Nephron progenitor cell (in vitro differentiated cells): Measurements from ENCODE around the gene ZNF575.

Experiments
- DNase-seq: peaks from one replicate; pipeline ENCODE4 v3.0.0; 2021
- H3K27ac Mint-ChIP-seq: 2 replicates; pipeline ENCODE4 v1.8.0; 2021; ENCODE audit warnings: mild to moderate bottlenecking, moderate library complexity, mixed read lengths
- H3K27me3 Mint-ChIP-seq: 2 replicates; pipeline ENCODE4 v1.8.0; 2021; ENCODE audit warnings: mild to moderate bottlenecking, low read depth, mixed read lengths; ENCODE audit not compliant: poor library complexity
- H3K36me3 Mint-ChIP-seq: 2 replicates; pipeline ENCODE4 v1.8.0; 2021; ENCODE audit warnings: low read depth, mixed read lengths
- H3K4me1 Mint-ChIP-seq: 2 replicates; pipeline ENCODE4 v1.8.0; 2021; ENCODE audit warnings: mixed read lengths
- H3K4me3 Mint-ChIP-seq: 2 replicates; pipeline ENCODE4 v1.8.0; 2021; ENCODE audit warnings: mild to moderate bottlenecking, moderate library complexity, mixed read lengths
- H3K9me3 Mint-ChIP-seq: 2 replicates; pipeline ENCODE4 v1.8.0; 2021; ENCODE audit warnings: mild to moderate bottlenecking, moderate library complexity, mixed read lengths
- CTCF ChIP-seq: fragments of 200-600 bp; sonication (generic); IDR thresholded peaks from 2 replicates; pipeline ENCODE4 v1.5.0; 2021; ENCODE audit warnings: antibody characterized with exemption

The ZNF575 gene

GRCh38 chr19:43548706-43549105 lies 15.7 kb downstream of the ZNF575 start:
- no peak for TF ChIP-seq CTCF
- H3K27ac Mint-ChIP-seq, result no peak overlapping the region
- H3K9me3 Mint-ChIP-seq, result no peaks in the 10 kb centered on the region
- no peak for DNase-seq
- H3K4me3 Mint-ChIP-seq, result no peak overlapping the region
- H3K27me3 Mint-ChIP-seq, result peaks cover 4% of the 10 kb centered on the region
- H3K36me3 Mint-ChIP-seq, result peaks cover 64% of the 10 kb centered on the region
- H3K4me1 Mint-ChIP-seq, result no peaks in the 10 kb centered on the region

- peak overlapping the region; percentile 34 for H3K27ac Mint-ChIP-seq
- H3K9me3 Mint-ChIP-seq, result no peaks in the 10 kb centered on the region
- DNase-seq, result no peak
- TF ChIP-seq CTCF, result no peak
- peaks cover 4% of the 10 kb centered on the region for H3K27me3 Mint-ChIP-seq
- H3K4me1 Mint-ChIP-seq, result no peaks in the 10 kb centered on the region
- no peak overlapping the region for H3K4me3 Mint-ChIP-seq
- H3K36me3 Mint-ChIP-seq, result peaks cover 63% of the 10 kb centered on the region
These were observed 18.6 kb downstream of the ZNF575 start for GRCh38 chr19:43551399-43552197.

GRCh38 chr19:43552198-43552450 lies 19.1 kb downstream of the ZNF575 start:
- H3K4me3 Mint-ChIP-seq, result no peak overlapping the region
- no peak for DNase-seq
- no peak for TF ChIP-seq CTCF
- H3K9me3 Mint-ChIP-seq, result no peaks in the 10 kb centered on the region
- no peak overlapping the region for H3K27ac Mint-ChIP-seq
- no peaks in the 10 kb centered on the region for H3K4me1 Mint-ChIP-seq
- H3K27me3 Mint-ChIP-seq, result peaks cover 4% of the 10 kb centered on the region
- peaks cover 62% of the 10 kb centered on the region for H3K36me3 Mint-ChIP-seq

- Mint-ChIP-seq H3K4me3 (no peak overlapping the region), H3K27ac (no peak overlapping the region), H3K4me1 (peaks cover 4% of the 10 kb centered on the region), H3K36me3 (peaks cover 60% of the 10 kb centered on the region), H3K27me3 (peaks cover 4% of the 10 kb centered on the region), H3K9me3 (no peaks in the 10 kb centered on the region)
- no peak for DNase-seq
- no peak for TF ChIP-seq CTCF
These were observed 19.6 kb downstream of the ZNF575 start for GRCh38 chr19:43552616-43553015.

- peaks cover 54% of the 10 kb centered on the region for H3K36me3 Mint-ChIP-seq
- H3K4me3 Mint-ChIP-seq, result no peak overlapping the region
- TF ChIP-seq CTCF, result no peak
- H3K4me1 Mint-ChIP-seq, result peaks cover 9% of the 10 kb centered on the region
- H3K9me3 Mint-ChIP-seq, result no peaks in the 10 kb centered on the region
- H3K27me3 Mint-ChIP-seq, result peaks cover 4% of the 10 kb centered on the region
- DNase-seq, result no peak
- H3K27ac Mint-ChIP-seq, result no peak overlapping the region
These were observed 20.7 kb downstream of the ZNF575 start for GRCh38 chr19:43553656-43554055.

- no peak overlapping the region for H3K27ac Mint-ChIP-seq
- no peak overlapping the region for H3K4me3 Mint-ChIP-seq
- no peaks in the 10 kb centered on the region for H3K9me3 Mint-ChIP-seq
- TF ChIP-seq CTCF, result no peak
- H3K27me3 Mint-ChIP-seq, result peaks cover 4% of the 10 kb centered on the region
- peaks cover 9% of the 10 kb centered on the region for H3K4me1 Mint-ChIP-seq
- peaks cover 49% of the 10 kb centered on the region for H3K36me3 Mint-ChIP-seq
- no peak for DNase-seq
These were observed 21.4 kb downstream of the ZNF575 start for GRCh38 chr19:43554317-43554895.
